ENCODE measurements around the gene ATP6V1F. TPM values are rescaled to one million over a fixed set of nuclear protein-coding genes. Genes with fewer than 3 reads are reported as not detected.

Gene ATP6V1F
- total RNA-seq, 1 experiment from 2014 or later, result 169 TPM

DNA sequence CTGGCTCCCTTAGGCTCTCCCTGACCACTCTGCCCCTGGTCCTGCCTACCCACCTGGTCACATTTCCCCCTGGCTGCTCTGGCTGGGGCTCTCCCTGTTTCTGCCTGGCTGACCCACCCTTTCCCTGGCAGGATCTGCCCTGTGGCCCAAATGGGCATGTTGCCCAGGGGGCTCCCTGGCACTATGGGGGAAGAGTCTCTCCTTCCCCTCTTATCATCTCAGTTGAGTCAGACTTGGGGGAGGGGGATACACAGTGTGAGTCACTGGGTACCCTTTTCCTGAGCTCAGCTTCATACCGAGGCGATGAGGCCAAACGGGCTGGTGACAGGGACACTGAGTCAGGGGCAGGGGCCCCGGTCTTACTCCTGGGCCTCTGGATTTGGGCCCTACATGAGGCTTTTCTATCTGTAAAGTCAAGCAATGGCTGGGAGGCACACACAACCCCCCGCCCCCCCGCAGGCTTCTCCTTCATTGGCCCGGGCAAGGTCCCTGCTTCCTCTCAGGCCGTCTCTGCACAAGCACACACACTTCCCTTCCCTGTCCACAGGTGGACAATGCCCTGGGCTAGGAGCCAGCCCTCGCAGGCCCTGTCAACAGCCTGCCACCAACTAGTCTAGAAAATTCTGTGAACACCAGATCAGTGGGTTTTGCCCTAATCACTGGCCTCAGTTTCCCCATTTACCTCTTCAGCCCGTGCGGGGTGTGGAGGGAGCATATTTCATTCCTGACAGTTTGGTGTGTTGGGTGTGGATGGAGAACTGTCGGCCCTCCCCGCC, 33.1 kb upstream of the ATP6V1F start:
- H3K9me3 ChIP-seq (ENCODE audit: insufficient read depth, low read depth), result no peaks in the 10 kb centered on the region
- DNase-seq, result peak in 1 of 2 experiments; percentile 67
- peak overlapping the region; percentile 50; the same call in 1 of the 2 replicates for H3K4me3 ChIP-seq
- no TSS peak for BruUV-seq (replicated peaks)
- H3K27me3 ChIP-seq (ENCODE audit: insufficient read depth, low read depth), result no peaks in the 10 kb centered on the region
- no peaks in the 10 kb centered on the region for H3K36me3 ChIP-seq (ENCODE audit: low read depth)
- H2AFZ ChIP-seq, result no peak overlapping the region
- intact Hi-C loops (cut with micrococcal nuclease; ENCODE audit: unreplicated experiment), result loop anchor here (5.0 kb wide), 2 partner anchors 37 to 63 kb away; partner anchors contain the start of gene CCDC136
- H3F3A ChIP-seq (ENCODE audit: insufficient read depth, low read depth), result peaks cover 10% of the 10 kb centered on the region
- ChIA-PET POLR2A (ENCODE audit: unreplicated experiment) (interaction anchor here (0.7 kb wide), 1 partner anchor 54 kb away, joined by 3 read pairs; no protein-coding TSS in a partner anchor), CTCF (no interaction called here)
- no peaks in the 10 kb centered on the region for H4K20me1 ChIP-seq (ENCODE audit: insufficient read depth)
- no peaks in the 10 kb centered on the region for H3K9me2 ChIP-seq (ENCODE audit: insufficient read depth)
- no peak overlapping the region for H3K27ac ChIP-seq
- no peak for TF ChIP-seq EZH2 (IDR thresholded peaks at IDR 0.05; ENCODE audit: low read depth)
- TF ChIP-seq, protein P1, sequence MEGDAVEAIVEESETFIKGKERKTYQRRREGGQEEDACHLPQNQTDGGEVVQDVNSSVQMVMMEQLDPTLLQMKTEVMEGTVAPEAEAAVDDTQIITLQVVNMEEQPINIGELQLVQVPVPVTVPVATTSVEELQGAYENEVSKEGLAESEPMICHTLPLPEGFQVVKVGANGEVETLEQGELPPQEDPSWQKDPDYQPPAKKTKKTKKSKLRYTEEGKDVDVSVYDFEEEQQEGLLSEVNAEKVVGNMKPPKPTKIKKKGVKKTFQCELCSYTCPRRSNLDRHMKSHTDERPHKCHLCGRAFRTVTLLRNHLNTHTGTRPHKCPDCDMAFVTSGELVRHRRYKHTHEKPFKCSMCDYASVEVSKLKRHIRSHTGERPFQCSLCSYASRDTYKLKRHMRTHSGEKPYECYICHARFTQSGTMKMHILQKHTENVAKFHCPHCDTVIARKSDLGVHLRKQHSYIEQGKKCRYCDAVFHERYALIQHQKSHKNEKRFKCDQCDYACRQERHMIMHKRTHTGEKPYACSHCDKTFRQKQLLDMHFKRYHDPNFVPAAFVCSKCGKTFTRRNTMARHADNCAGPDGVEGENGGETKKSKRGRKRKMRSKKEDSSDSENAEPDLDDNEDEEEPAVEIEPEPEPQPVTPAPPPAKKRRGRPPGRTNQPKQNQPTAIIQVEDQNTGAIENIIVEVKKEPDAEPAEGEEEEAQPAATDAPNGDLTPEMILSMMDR (conservative IDR thresholded peaks at IDR 0.05), result no peak
- H3K4me1 ChIP-seq (replicated peaks; ENCODE audit: insufficient read depth), result peaks cover 50% of the 10 kb centered on the region
- H3K4me2 ChIP-seq, result peak overlapping the region; percentile 74
- no peaks in the 10 kb centered on the region for H3K79me2 ChIP-seq (ENCODE audit: low read depth)

DNA sequence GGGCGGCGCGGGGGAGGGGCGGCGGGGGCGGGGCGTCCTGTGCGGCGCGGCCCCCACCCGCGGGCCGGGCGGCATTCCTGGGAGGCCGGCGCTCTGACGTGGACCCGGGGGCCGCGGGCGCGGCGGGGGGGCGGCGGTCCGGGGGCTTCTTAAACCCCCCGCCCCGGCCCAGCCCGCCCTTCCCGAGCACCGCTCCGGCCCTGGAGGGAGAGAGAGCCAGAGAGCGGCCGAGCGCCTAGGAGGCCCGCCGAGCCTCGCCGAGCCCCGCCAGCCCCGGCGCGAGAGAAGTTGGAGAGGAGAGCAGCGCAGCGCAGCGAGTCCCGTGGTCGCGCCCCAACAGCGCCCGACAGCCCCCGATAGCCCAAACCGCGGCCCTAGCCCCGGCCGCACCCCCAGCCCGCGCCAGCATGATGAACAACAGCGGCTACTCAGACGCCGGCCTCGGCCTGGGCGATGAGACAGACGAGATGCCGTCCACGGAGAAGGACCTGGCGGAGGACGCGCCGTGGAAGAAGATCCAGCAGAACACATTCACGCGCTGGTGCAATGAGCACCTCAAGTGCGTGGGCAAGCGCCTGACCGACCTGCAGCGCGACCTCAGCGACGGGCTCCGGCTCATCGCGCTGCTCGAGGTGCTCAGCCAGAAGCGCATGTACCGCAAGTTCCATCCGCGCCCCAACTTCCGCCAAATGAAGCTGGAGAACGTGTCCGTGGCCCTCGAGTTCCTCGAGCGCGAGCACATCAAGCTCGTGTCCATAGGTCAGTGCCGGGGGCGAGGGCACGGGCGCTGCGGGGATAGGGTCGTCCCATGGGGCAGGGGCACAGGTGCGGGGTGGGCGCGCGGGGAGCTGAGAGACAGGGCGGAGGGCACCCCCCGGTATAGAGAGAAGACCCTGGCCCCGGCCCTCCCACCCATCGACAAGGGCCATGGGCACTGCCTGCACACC, 32.2 kb upstream of the ATP6V1F start, which contains the start of gene FLNC:
TSS of gene FLNC (plus strand) at position 176 of the 947 bp plus-strand sequence. CDS start at position 408, 232 bp downstream.
- Histone ChIP-seq H3K27ac (no peak within 1 kb of the TSS), H3K36me3 (ENCODE audit: low read depth) (no peaks in the 10 kb centered on the region), H3K9me2 (ENCODE audit: insufficient read depth) (no peaks in the 10 kb centered on the region), H3K27me3 (ENCODE audit: insufficient read depth, low read depth) (no peaks in the 10 kb centered on the region), H2AFZ (0 out of 2 replicates have a peak within 1 kb of the TSS, but pooled peaks have one; percentile 71), H3K4me1 (replicated peaks; ENCODE audit: insufficient read depth) (peaks cover 52% of the 10 kb centered on the region), H3K4me3 (peak within 1 kb of the TSS; percentile 54; the same call in 1 of the 2 replicates), H3K4me2 (peak within 1 kb of the TSS; percentile 74), H3K79me2 (ENCODE audit: low read depth) (no peaks in the 10 kb centered on the region), H3K9me3 (ENCODE audit: insufficient read depth, low read depth) (no peaks in the 10 kb centered on the region), H4K20me1 (ENCODE audit: insufficient read depth) (no peaks in the 10 kb centered on the region), H3F3A (ENCODE audit: insufficient read depth, low read depth) (peaks cover 14% of the 10 kb centered on the region)
- TF ChIP-seq EZH2 (IDR thresholded peaks at IDR 0.05; ENCODE audit: low read depth), result no peak
- TF ChIP-seq, protein P1 (conservative IDR thresholded peaks at IDR 0.05), result no peak
- DNase-seq, result peak in 1 of 2 experiments; percentile 60
- ChIA-PET POLR2A (ENCODE audit: unreplicated experiment) (no interaction called here), CTCF (interaction anchor here (1.5 kb wide), 1 partner anchor 32 kb away, joined by 3 read pairs; the partner anchor contains the start of gene ATP6V1F)
- intact Hi-C loops (cut with micrococcal nuclease; ENCODE audit: unreplicated experiment), result loop anchor here (5.0 kb wide), 1 partner anchor 62 kb away; no protein-coding TSS in a partner anchor
- BruUV-seq (replicated peaks), result TSS peak; percentile 77

All from PC-9 (cell line).